H1 (cell line): ENCODE results near the gene PITPNM1. TPM values are rescaled to one million over a fixed set of nuclear protein-coding genes. Genes with fewer than 3 reads are reported as not detected.
A peak's percentile ranks its signal among the peaks of the same experiment; 100 is the strongest.

Experiments
- CTCF ChIA-PET: fragments of 300-600 bp; sonication (Branson Sonifier 250); formaldehyde crosslinking; loops from one replicate; lab custom pipeline; 2021; ENCODE audit not compliant: partially characterized antibody; lab: Charles Lee
- POLR2A ChIA-PET: fragments of 300-600 bp; sonication (Branson Sonifier 250); formaldehyde crosslinking; loops from one replicate; lab custom pipeline; 2021; ENCODE audit warnings: inconsistent platforms; ENCODE audit not compliant: partially characterized antibody; lab: Charles Lee
- DNase-seq, 2 experiments: peaks; one replicate each; pipeline versions ENCODE4 v3.0.0 to v3.0.0-alpha.2; 2010 to 2022; ENCODE audit warnings: low spot score in 2 of 2, low read depth in 1 of 2, mixed read lengths in 1 of 2
- FAIRE-seq: peaks from 2 replicates; lab custom pipeline; 2011; peaks lifted over from hg19 to GRCh38; lab: Jason Lieb, UNC
- H2AFZ ChIP-seq: 2 replicates; pipeline ENCODE4 v1.8.1; 2012; ENCODE audit warnings: low read length, inconsistent platforms
- H2AK5ac ChIP-seq: 2 replicates; pipeline ENCODE4 v1.6.1; 2013; ENCODE audit warnings: low read depth, low read length
- H2BK120ac ChIP-seq: replicated peaks from 2 replicates; pipeline ENCODE3; 2013; ENCODE audit warnings: low read depth, low read length, inconsistent platforms
- H2BK12ac ChIP-seq: 2 replicates; pipeline ENCODE4 v1.6.1; 2013; ENCODE audit warnings: low read depth, low read length
- H2BK15ac ChIP-seq: 2 replicates; pipeline ENCODE4 v1.6.1; 2013; ENCODE audit warnings: low read length
- H2BK20ac ChIP-seq: 2 replicates; pipeline ENCODE4 v1.6.1; 2013; ENCODE audit warnings: low read length
- H2BK5ac ChIP-seq: 2 replicates; pipeline ENCODE4 v1.6.1; 2013; ENCODE audit warnings: low read depth, low read length
- H3K14ac ChIP-seq: 2 replicates; pipeline ENCODE4 v1.6.1; 2013; ENCODE audit warnings: inconsistent platforms; ENCODE audit not compliant: insufficient read length
- H3K18ac ChIP-seq: 2 replicates; pipeline ENCODE4 v1.6.1; 2013; ENCODE audit warnings: low read length; ENCODE audit errors: extremely low read depth
- H3K23ac ChIP-seq: 2 replicates; pipeline ENCODE4 v1.6.1; 2013; ENCODE audit warnings: inconsistent platforms; ENCODE audit not compliant: insufficient read length
- H3K23me2 ChIP-seq: 2 replicates; pipeline ENCODE4 v1.6.1; 2013; ENCODE audit warnings: low read depth, low read length
- H3K27ac ChIP-seq: 2 replicates; pipeline ENCODE4 v1.6.1; 2011; ENCODE audit warnings: low read depth, low read length, inconsistent platforms
- H3K27me3 ChIP-seq, 4 experiments: replicated peaks in 1 of 4; 1 replicate in 1 of 4; 2 replicates in 3 of 4; pipeline versions ENCODE4 v1.6.1 to v1.8.1; 2011 to 2013; ENCODE audit warnings: low read length in 3 of 4, mild to moderate bottlenecking in 3 of 4, inconsistent platforms in 2 of 4, mixed read lengths in 2 of 4, moderate library complexity in 1 of 4; ENCODE audit not compliant: control insufficient read depth in 3 of 4, insufficient read depth in 3 of 4; ENCODE audit errors: extremely low read depth in 1 of 4
- H3K36me3 ChIP-seq, 4 experiments: 2 replicates each; pipeline versions ENCODE4 v1.6.1 to v1.8.1; 2011 to 2013; ENCODE audit warnings: mild to moderate bottlenecking in 4 of 4, low read length in 3 of 4, moderate library complexity in 2 of 4, control low read depth in 1 of 4, inconsistent platforms in 1 of 4; ENCODE audit not compliant: insufficient read depth in 4 of 4, control insufficient read depth in 2 of 4
- H3K4ac ChIP-seq: replicated peaks from 2 replicates; pipeline ENCODE3; 2013; ENCODE audit warnings: low read length, low read depth, mixed read lengths, inconsistent platforms; ENCODE audit not compliant: insufficient read length
- H3K4me1 ChIP-seq, 4 experiments: replicated peaks in 1 of 4; 1 replicate in 1 of 4; 2 replicates in 3 of 4; pipeline versions ENCODE4 v1.6.1 to v1.8.1; 2011 to 2013; ENCODE audit warnings: low read length in 3 of 4, inconsistent platforms in 2 of 4, mixed read lengths in 1 of 4; ENCODE audit not compliant: insufficient read depth in 4 of 4, control insufficient read depth in 3 of 4
- H3K4me2 ChIP-seq, 2 experiments: 2 replicates each; pipeline versions ENCODE4 v1.6.1 to v1.8.1; 2011 to 2013; ENCODE audit warnings: low read depth in 2 of 2, low read length in 2 of 2, control low read depth in 1 of 2, inconsistent platforms in 1 of 2, mild to moderate bottlenecking in 1 of 2; ENCODE audit not compliant: insufficient read depth in 1 of 2
- H3K4me3 ChIP-seq, 4 experiments: fragments of 200-600, 300-600 bp in 1 of 4; sonication (generic), shearing (Covaris generic), sonication (Bioruptor Twin) in 1 of 4; 2 replicates each; pipeline versions ENCODE4 v1.5.1 to v1.8.1; 2011 to 2016; ENCODE audit warnings: low read length in 4 of 4, low read depth in 3 of 4, control low read depth in 2 of 4, inconsistent platforms in 2 of 4, mild to moderate bottlenecking in 2 of 4, mixed read lengths in 1 of 4, moderate library complexity in 1 of 4; ENCODE audit not compliant: insufficient read depth in 2 of 4; ENCODE audit errors: extremely low read depth in 1 of 4
- H3K56ac ChIP-seq: replicated peaks from 2 replicates; pipeline ENCODE3; 2013; ENCODE audit warnings: low read depth, mild to moderate bottlenecking, mixed read lengths, low read length, inconsistent platforms; ENCODE audit not compliant: insufficient read length
- H3K79me1 ChIP-seq: 2 replicates; pipeline ENCODE4 v1.6.1; 2013; ENCODE audit warnings: low read depth, low read length, control low read depth
- H3K79me2 ChIP-seq, 2 experiments: 2 replicates each; pipeline versions ENCODE4 v1.6.1 to v1.8.1; 2012 to 2013; ENCODE audit warnings: low read length in 2 of 2, mild to moderate bottlenecking in 2 of 2, inconsistent platforms in 1 of 2; ENCODE audit not compliant: insufficient read depth in 2 of 2, control insufficient read depth in 1 of 2
- H3K9ac ChIP-seq, 4 experiments: replicated peaks in 1 of 4; 1 replicate in 1 of 4; 2 replicates in 3 of 4; pipeline versions ENCODE4 v1.6.1 to v1.8.1; 2011 to 2013; ENCODE audit warnings: low read depth in 3 of 4, low read length in 3 of 4, control low read depth in 2 of 4, mild to moderate bottlenecking in 2 of 4, moderate library complexity in 2 of 4, inconsistent platforms in 1 of 4; ENCODE audit errors: extremely low read depth in 1 of 4
- H3K9me3 ChIP-seq, 2 experiments: 2 replicates each; pipeline versions ENCODE4 v1.6.1 to v1.8.1; 2012 to 2013; ENCODE audit warnings: mild to moderate bottlenecking in 2 of 2, moderate library complexity in 2 of 2, control low read depth in 1 of 2, inconsistent platforms in 1 of 2, low read depth in 1 of 2, low read length in 1 of 2, mixed read lengths in 1 of 2; ENCODE audit not compliant: insufficient read depth in 2 of 2
- H4K20me1 ChIP-seq, 2 experiments: replicated peaks in 1 of 2; 2 replicates each; pipeline versions ENCODE3 to v1.8.1; 2011 to 2013; ENCODE audit warnings: inconsistent platforms in 2 of 2, low read length in 2 of 2, mild to moderate bottlenecking in 1 of 2; ENCODE audit not compliant: insufficient read depth in 2 of 2, control insufficient read depth in 1 of 2
- H4K5ac ChIP-seq: 2 replicates; pipeline ENCODE4 v1.6.1; 2013; ENCODE audit warnings: low read length, low read depth, mixed read lengths, inconsistent platforms; ENCODE audit not compliant: insufficient read length
- H4K8ac ChIP-seq: 2 replicates; pipeline ENCODE4 v1.8.0; 2013; ENCODE audit warnings: mild to moderate bottlenecking, moderate library complexity, low read length, inconsistent platforms; ENCODE audit not compliant: insufficient read depth; ENCODE audit errors: extremely low read depth
- H4K91ac ChIP-seq: replicated peaks from 2 replicates; pipeline ENCODE3; 2013; ENCODE audit warnings: low read length, mixed read lengths, inconsistent platforms; ENCODE audit not compliant: insufficient read length
- CBX8 ChIP-seq: fragments of 300-800, 300-1000 bp; sonication (generic); IDR thresholded peaks from 2 replicates; pipeline ENCODE4 v1.7.1; 2016; ENCODE audit warnings: low read depth, low read length, borderline replicate concordance
- CHD1 ChIP-seq: IDR thresholded peaks from 2 replicates; pipeline ENCODE4 v1.6.1; 2012; ENCODE audit warnings: low read depth, low read length, improper control_type of control experiment
- EP300 ChIP-seq, 2 experiments: IDR thresholded peaks; 1 replicate in 1 of 2; 2 replicates in 1 of 2; pipeline ENCODE4 v1.6.1; 2011 to 2012; ENCODE audit warnings: low read depth in 2 of 2, low read length in 2 of 2, mild to moderate bottlenecking in 2 of 2, borderline replicate concordance in 1 of 2, inconsistent platforms in 1 of 2, moderate library complexity in 1 of 2
- HDAC6 ChIP-seq: IDR thresholded peaks from one replicate; pipeline ENCODE4 v1.7.1; 2012; ENCODE audit warnings: low read depth, mild to moderate bottlenecking, inconsistent platforms, low read length, moderate library complexity
- NANOG ChIP-seq: IDR thresholded peaks from 2 replicates; pipeline ENCODE4 v1.6.1; 2011; ENCODE audit warnings: low read length, low read depth, mild to moderate bottlenecking, inconsistent platforms; ENCODE audit not compliant: insufficient read depth, poor library complexity, severe bottlenecking
- POLR2AphosphoS5 ChIP-seq: IDR thresholded peaks from 2 replicates; pipeline ENCODE4 v1.6.1; 2011; ENCODE audit warnings: low read depth, low read length
- SAP30 ChIP-seq: fragments of 300-600 bp; sonication (generic); IDR thresholded peaks from 2 replicates; pipeline ENCODE4 v1.7.1; 2012; ENCODE audit warnings: low read length, moderate library complexity, mild to moderate bottlenecking, inconsistent platforms; ENCODE audit not compliant: insufficient read depth, insufficient replicate concordance
- SIN3A ChIP-seq, 2 experiments: IDR thresholded peaks in 1 of 2; conservative IDR thresholded peaks in 1 of 2; 2 replicates each; pipeline ENCODE4 v1.6.1; 2011 to 2012; ENCODE audit warnings: low read length in 2 of 2, improper control_type of control experiment in 1 of 2, low read depth in 1 of 2, mild to moderate bottlenecking in 1 of 2
- TAF1 ChIP-seq: IDR thresholded peaks from 2 replicates; pipeline ENCODE4 v1.6.1; 2011; ENCODE audit warnings: mild to moderate bottlenecking, low read depth, low read length
- USF2 ChIP-seq: IDR thresholded peaks from 2 replicates; pipeline ENCODE4 v1.6.1; 2011; ENCODE audit warnings: low read length, improper control_type of control experiment
- WGBS, 2 experiments: shearing (Covaris generic) in 1 of 2; methylation state at CpG; one replicate each; pipeline versions ENCODE4 v1.1.6 to v1.1.7; 2013 to 2015; ENCODE audit warnings: low lambda C conversion rate in 2 of 2, mixed read lengths in 2 of 2, inconsistent platforms in 1 of 2, low coverage in 1 of 2, missing lambda C conversion rate in 1 of 2; ENCODE audit not compliant: insufficient replicate concordance in 2 of 2, insufficient coverage in 1 of 2, insufficient read length in 1 of 2; ENCODE audit errors: extremely low coverage in 1 of 2, missing lambda C conversion rate in 1 of 2; 5-methylcytosine and 5-hydroxymethylcytosine counted together
- polyA plus RNA-seq, 7 experiments: library from polyadenylated mRNA; depleted of rRNA in 3 of 7; stranded (reverse) in 5 of 7; unstranded in 2 of 7; fragments of >200 nt in 5 of 7; fragments of 200-250 nt in 2 of 7; gene quantifications; 1 replicate in 5 of 7; 2 replicates in 1 of 7; 4 replicates in 1 of 7; pipeline versions ENCODE4 v1.2.1 to v1.2.3, GENCODE V29; 2011 to 2013; ENCODE audit warnings: missing spikeins in 2 of 7, mixed read lengths in 2 of 7
- total RNA-seq: library from RNA; stranded (reverse); fragmentation: NEBNext Ultra II Directional; extraction: Animal tissue kit (Norgen Biotek cat#: 25700); gene quantifications from 2 replicates; pipeline ENCODE4 v1.2.1, GENCODE V29; 2021

PITPNM1 gene
- total and polyA plus RNA-seq, 2 of the 8 experiments (the other 6 are each of a cell fraction or from before 2014, with no cell fraction given): 27.2 to 52.7 TPM

- H3K56ac ChIP-seq: no peak overlapping the region
- no peak overlapping the region for H3K4ac ChIP-seq
- peaks cover 2 to 25% (median 13%) of the 10 kb centered on the region in 4 experiments; a peak in 6 of 8 replicates for H3K36me3 ChIP-seq
- no peak overlapping the region for H2BK12ac ChIP-seq
- H3K4me3 ChIP-seq: no peak overlapping the region
- FAIRE-seq (no peak), DNase-seq (peak in 1 of 2 experiments; percentile 77)
- ChIA-PET CTCF (interaction anchor here (0.6 to 1.6 kb wide), 7 partner anchors 9 to 118 kb away, joined by 3 to 4 read pairs (median 3); partner anchors contain the start of gene PITPNM1), POLR2A (interaction anchor here (1.0 to 1.9 kb wide), 9 partner anchors 22 to 92 kb away, joined by 3 to 5 read pairs (median 3); partner anchors contain the start of genes TBC1D10C and TMEM134)
- H3K23ac ChIP-seq: no peak overlapping the region
- no peaks in the 10 kb centered on the region for H3K79me2 ChIP-seq
- no peak overlapping the region for H2AK5ac ChIP-seq
- H3K9ac ChIP-seq: no peak overlapping the region
- no peak overlapping the region for H3K14ac ChIP-seq
- peaks cover 0 to 10% (median 0%) of the 10 kb centered on the region in 4 experiments; a peak in 2 of 7 replicates for H3K4me1 ChIP-seq
- no peaks in the 10 kb centered on the region for H3K79me1 ChIP-seq
- H3K27ac ChIP-seq: no peak overlapping the region
- H4K20me1 ChIP-seq: peaks cover 0 to 14% of the 10 kb centered on the region in 2 experiments
- H2BK120ac ChIP-seq: no peak overlapping the region
- no peak overlapping the region for H2AFZ ChIP-seq
- H2BK5ac ChIP-seq: no peak overlapping the region
- H2BK15ac ChIP-seq: no peak overlapping the region
- no peaks in the 10 kb centered on the region for H3K23me2 ChIP-seq
- H3K27me3 ChIP-seq: no peaks in the 10 kb centered on the region; a peak in 1 of 7 replicates
- no peak overlapping the region for H2BK20ac ChIP-seq
- H3K18ac ChIP-seq: no peak overlapping the region
- no peak overlapping the region for H4K91ac ChIP-seq
- H3K4me2 ChIP-seq: no peak overlapping the region
- no peaks in the 10 kb centered on the region for H3K9me3 ChIP-seq
- 85% methylated on average over 30 of the region's 46 CpGs; no CpG with 5 or more reads in 1 of the 2 experiments for WGBS, 2 experiments
- no peak overlapping the region for H4K5ac ChIP-seq
- no peak overlapping the region for H4K8ac ChIP-seq
- no peak for TF ChIP-seq SAP30
- no peak for TF ChIP-seq EP300 (IDR thresholded peaks at IDR 0.05; ENCODE audit: borderline replicate concordance in 1 of 2, low read depth in 2 of 2, low read length in 2 of 2)
- no peak for TF ChIP-seq NANOG
- TF ChIP-seq CBX8: no peak
- no peak for TF ChIP-seq TAF1
- no peak for TF ChIP-seq SIN3A (conservative IDR thresholded peaks at IDR 0.05 in 1 of 2, IDR thresholded peaks at IDR 0.05 in 1 of 2; ENCODE audit: low read depth in 1 of 2, low read length in 2 of 2)
- TF ChIP-seq CHD1: no peak
- TF ChIP-seq HDAC6: no peak
- no peak for TF ChIP-seq POLR2AphosphoS5
- TF ChIP-seq USF2: no peak
Measured at GRCh38 chr11:67492801-67493547, 12.2 kb downstream of the PITPNM1 start.
